Germinal center (tissue), 1 donor: ENCODE measurements around the gene SHB.

ENCODE experiments used
- DNase-seq: peaks from one replicate; pipeline ENCODE4 v3.0.0; 2012; ENCODE audit warnings: mixed read lengths, low spot score

The SHB gene

GRCh38 chr9:38008168-38009034 is 60.6 kb downstream of the SHB start:
- DNase-seq = peak; percentile 21

DNA sequence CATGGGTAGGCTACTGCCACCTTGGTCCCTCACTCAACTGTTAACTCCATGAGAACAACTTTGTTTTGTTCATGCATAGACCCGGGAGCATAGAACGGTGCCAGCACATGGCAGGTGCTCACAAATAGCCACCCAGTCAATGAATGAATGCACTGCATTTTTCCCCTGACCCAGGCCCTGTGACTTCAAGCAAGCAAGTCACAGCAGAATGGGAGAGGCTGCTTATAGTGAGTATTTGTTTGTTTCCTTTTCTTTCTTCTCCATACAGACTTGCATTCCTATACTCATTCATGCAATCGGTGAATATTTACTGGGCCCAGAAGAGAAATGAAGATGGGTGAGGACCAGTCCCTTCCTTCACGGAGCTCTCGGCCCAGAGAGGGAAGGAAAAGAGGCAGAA is 62.0 kb downstream of the SHB start:
- no peak for DNase-seq

DNA sequence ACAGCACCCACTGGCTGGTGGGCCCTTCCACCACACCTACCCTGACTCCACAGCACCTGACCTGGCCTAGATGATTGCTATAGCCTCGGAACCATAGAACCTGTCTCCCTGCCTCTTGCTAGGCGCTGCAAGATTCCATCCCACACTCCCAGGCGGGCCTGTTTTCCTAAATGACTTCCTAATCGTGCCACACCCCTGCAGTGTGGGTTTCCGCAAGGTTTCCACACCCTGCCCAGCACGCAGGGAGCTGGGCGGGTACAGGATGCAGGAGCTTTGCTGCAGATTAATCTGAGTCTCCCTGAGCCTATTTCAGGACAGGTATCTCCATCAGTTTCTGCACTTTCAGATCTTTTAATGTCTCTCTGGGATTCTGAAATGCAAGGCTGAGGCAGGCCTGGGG is 62.9 kb downstream of the SHB start:
- no peak for DNase-seq

DNA sequence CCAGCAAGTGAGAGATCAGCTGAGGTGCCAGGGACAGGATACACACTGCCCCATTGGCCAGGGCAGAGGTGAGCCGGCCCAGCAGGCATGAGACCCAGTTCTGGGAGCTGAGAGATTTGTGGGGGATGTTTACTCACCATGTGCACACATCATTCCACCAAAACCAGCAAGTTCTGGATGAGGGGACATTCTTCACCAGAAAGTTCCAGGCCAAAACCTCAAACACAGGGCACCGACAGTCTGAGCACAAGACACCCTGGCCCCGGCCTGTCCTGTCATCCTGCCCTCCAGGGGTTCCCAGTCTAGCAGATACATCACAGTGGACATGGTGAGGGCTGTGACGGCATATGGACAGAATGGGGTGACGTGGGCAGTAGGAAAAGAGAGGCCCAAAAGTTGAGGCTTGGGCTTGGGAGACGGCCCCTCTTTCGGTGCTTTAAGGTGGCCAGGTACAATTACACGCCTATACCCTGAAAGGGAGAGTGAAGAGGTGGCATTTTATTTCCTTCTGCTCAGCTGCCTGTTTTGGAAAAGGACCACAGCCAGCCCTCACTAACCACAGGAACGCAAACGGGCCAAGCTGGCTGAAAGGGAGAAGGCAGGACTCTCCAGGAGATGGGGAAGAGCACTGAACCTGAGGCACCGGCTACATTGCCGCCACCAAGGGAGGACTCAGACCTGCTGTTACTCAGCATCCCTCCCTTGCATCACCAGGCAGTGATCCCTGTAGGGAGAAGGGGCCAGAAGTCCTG is 64.0 kb downstream of the SHB start:
- DNase-seq = no peak

- no peak for DNase-seq
Measured at GRCh38 chr9:38003946-38004808, 64.8 kb downstream of the SHB start.

DNA sequence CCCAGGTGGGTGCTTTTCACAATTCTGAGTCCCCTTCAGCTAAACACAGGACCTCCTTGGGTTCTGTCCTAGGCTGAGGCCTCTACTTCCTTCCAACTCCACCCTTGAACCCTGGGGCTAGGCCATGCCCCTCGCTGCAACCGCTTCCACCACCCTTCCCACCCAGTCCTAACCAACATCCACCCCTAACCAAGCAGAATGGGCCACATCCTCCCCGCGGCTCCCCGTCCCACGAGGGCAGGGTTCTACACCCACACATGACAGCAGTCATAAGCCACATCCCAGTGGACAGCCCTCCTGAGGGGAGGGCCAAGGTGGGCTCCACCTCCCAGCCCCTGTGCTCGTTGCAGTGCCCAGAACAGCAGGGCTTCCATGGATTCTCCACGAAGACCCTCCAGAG is 65.8 kb downstream of the SHB start:
- no peak for DNase-seq

- no peak for DNase-seq
Measured at GRCh38 chr9:38001430-38001829, 67.6 kb downstream of the SHB start.

DNA sequence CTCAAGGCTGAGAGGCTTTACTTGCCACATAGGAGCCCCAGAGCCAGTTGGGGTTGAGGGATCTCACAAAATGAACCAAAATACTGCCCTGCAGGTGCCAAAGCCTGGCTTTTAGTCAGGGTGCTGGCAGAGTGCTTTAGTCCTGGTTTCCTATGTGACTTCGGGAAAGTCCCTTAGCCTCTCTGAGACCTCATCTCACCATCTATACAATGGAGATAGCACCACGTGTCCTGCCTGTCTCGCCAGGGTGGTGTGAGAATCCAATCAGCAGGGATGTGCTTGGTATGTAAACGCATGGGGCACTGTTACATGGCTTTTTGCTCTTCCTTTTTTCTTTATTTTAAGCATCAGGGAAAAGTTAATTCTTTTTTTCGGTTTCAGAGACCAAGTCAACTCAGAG is 68.3 kb downstream of the SHB start:
- DNase-seq = no peak

DNA sequence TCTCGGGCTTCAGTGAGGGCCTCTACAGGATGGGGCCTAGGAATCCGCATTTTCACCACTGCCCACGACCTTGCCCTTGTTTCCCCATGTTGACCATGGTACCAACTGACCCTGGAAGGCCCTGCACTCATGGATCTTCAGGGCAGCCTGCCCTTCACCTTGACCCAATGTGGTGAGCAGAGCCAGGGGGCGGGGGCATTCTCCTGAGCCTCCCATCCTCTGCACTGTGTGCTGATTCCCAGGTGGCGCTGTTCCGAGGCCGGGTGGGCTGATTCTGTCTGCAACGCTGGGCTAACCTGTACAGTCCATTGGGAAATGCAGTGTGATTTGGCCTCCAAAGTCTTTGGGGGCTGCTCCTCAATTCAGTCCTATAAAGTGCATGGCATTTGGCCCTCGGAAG is 68.7 kb downstream of the SHB start:
- DNase-seq = no peak

GRCh38 chr9:37999588-38000189 is 69.3 kb downstream of the SHB start:
- no peak for DNase-seq

- no peak for DNase-seq
Measured at GRCh38 chr9:37998881-37999587, 70.0 kb downstream of the SHB start.

DNA sequence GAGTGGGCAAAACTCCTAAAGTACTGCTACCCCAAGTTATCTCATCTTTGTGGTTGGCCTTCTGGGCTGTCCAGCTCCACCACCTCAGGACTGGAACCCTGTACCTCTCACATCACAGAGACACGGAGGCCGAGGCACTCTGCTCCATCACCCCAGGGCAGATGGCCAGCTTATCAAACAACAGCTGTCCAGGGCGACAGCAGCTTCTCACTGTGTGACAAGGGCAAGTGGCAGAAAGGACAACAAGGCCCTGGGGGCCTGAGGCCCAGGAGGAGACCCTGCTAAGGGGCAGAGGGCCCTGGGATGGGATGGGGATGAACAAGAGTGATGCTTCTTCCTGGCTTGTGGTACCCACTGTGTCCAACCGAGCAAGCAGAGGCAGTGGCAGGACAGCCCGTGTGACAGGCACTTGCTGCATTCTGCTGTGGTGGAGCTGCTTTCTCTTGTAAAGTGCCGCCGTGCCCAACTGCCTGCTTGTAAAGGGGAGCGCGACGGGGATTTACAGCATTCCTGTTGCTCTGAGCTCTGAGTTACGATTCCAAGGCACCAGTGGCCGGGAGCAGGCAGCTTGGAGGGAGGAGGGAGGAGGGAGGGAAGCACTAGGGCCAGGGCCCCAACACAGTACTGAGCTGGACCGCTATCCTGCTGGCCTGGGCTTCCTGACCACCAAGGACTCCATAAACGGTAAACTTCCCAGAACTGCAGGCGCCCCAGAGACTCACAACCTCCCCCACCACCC is 71.2 kb downstream of the SHB start:
- no peak for DNase-seq

DNA sequence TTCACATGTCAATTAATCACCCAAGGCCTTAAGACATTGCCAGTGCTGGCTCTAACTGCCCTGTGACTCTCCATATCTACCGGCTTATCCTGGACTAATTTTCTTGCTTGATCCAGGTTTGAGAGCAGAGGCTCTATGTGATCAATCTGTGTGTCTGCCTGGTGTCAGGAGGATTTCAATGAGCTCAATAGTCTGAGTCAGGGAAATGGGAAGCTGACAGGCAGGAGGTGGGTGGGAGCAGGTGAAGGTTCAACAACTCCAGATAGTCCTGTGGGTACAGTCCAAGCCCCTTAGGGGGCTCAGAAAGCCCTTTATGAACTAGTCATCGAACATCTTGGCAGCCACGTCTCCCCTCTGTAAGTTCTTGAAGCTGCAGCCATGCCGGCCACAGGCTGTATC is 72.2 kb downstream of the SHB start:
- DNase-seq = no peak

GRCh38 chr9:37995961-37996818 is 72.8 kb downstream of the SHB start:
- no peak for DNase-seq

GRCh38 chr9:37995348-37995737 is 73.7 kb downstream of the SHB start:
- DNase-seq = no peak

GRCh38 chr9:37994639-37995347 is 74.2 kb downstream of the SHB start:
- DNase-seq = no peak

DNA sequence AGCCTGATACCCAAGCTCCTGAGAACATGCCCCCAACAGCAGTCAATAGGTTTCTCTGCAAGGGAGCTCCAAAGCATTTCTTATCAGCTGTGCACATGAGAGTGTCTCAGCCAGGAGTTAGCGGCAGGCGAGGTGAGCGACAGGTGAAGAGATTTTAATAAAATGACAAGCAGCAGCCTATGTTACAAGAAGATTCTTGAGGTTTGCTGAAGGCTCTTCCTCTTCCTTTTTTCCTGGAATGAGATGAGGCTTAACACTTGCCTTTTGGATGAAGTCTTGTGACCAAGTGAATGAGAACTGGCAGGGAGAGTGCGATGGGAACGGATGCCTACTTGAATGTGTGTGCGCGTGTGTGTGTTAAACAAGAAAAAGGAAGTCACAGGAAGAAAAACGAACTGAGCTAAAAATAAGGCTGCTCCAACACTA is 76.1 kb downstream of the SHB start:
- DNase-seq = no peak

DNA sequence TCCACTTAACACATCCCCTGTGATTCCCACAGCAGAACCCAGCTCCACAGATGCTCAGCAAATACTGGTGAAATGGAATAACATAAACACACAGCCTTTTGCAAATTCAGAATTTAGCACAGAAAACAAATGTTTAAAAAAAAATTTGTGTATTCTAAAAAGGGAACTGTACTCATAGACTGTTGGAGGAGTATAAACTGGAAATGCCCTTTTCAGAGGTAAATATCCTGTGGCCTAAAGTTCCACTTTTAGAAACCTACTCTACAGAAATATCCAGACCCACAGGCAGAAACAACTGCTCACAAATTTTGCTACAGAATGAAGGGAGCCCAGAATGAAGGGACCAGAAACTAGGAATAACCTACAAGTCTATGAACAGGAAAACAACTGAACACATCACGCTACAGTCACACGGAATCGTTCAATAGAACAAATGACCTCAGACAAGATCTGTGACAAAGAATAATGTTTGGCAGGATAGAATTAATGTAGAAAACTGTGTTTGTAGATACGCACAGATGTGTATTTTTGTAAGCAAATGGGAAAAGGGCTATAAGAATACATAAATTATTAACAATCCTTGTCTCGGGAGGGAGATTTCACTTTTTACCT is 78.5 kb downstream of the SHB start:
- DNase-seq = no peak

GRCh38 chr9:37989701-37990100 is 79.3 kb downstream of the SHB start:
- DNase-seq = no peak
